HG03135 (cell line): ENCODE data around the gene ORC3.
"Not testable (repeated sequence)": the region's sequence is repeated elsewhere in the genome, so short reads cannot be mapped to it uniquely, and the experiment has no call there.

Experiments used
- ATAC-seq: cut with Tn5 transposase; IDR thresholded peaks from one replicate; pipeline ENCODE4 v1.9.1; 2021; ENCODE audit warnings: mild to moderate bottlenecking, moderate library complexity; ENCODE audit not compliant: unreplicated experiment

The ORC3 gene

GRCh38 chr6:87690441-87690840 lies 100.5 kb downstream of the ORC3 start:
- no peak for ATAC-seq

- no peak for ATAC-seq
These were observed 102.2 kb downstream of the ORC3 start for GRCh38 chr6:87692086-87692485.

GRCh38 chr6:87696817-87697216 lies 106.9 kb downstream of the ORC3 start:
- not testable (repeated sequence) for ATAC-seq

GRCh38 chr6:87697581-87698546 lies 107.9 kb downstream of the ORC3 start:
- ATAC-seq, result no peak

- ATAC-seq, result no peak
These were observed 108.6 kb downstream of the ORC3 start for GRCh38 chr6:87698547-87699006.

- ATAC-seq, result no peak
These were observed 109.6 kb downstream of the ORC3 start for GRCh38 chr6:87699576-87699975.

GRCh38 chr6:87700397-87701343 lies 110.7 kb downstream of the ORC3 start:
- no peak for ATAC-seq

GRCh38 chr6:87701344-87701675 lies 111.4 kb downstream of the ORC3 start:
- peak; percentile 1 for ATAC-seq

- peak; percentile 61 for ATAC-seq
These were observed 112.0 kb downstream of the ORC3 start, which contains the start of gene AKIRIN2 for GRCh38 chr6:87701676-87702588. Gene AKIRIN2 (minus strand): TSS chr6:87702233. CDS start chr6:87701684, 549 bp downstream.

GRCh38 chr6:87702589-87702945 lies 112.6 kb downstream of the ORC3 start:
- ATAC-seq, result peak; percentile 7

- not testable (repeated sequence) for ATAC-seq
These were observed 113.1 kb downstream of the ORC3 start for GRCh38 chr6:87703039-87703438.

GRCh38 chr6:87705070-87705691 lies 115.2 kb downstream of the ORC3 start:
- ATAC-seq, result peak; percentile 54

- no peak for ATAC-seq
These were observed 116.4 kb downstream of the ORC3 start for GRCh38 chr6:87706187-87706966.

GRCh38 chr6:87708581-87709427 lies 118.9 kb downstream of the ORC3 start:
- ATAC-seq, result not testable (repeated sequence)

GRCh38 chr6:87710090-87710489 lies 120.2 kb downstream of the ORC3 start:
- ATAC-seq, result no peak

- ATAC-seq, result not testable (repeated sequence)
These were observed 122.8 kb downstream of the ORC3 start for GRCh38 chr6:87712713-87713112.

GRCh38 chr6:87714093-87714842 lies 124.3 kb downstream of the ORC3 start:
- no peak for ATAC-seq
